Activated CD8-positive, alpha-beta T cell treated with anti-CD3 and anti-CD28 coated beads for 36 hours (primary cell): ENCODE measurements around the gene LIMK1. TPM values are rescaled to one million over a fixed set of nuclear protein-coding genes. Genes with fewer than 3 reads are reported as not detected.

Experiments
- ATAC-seq: fragments of 200-7000 bp; cut with Tn5 transposase; one replicate; pipeline ENCODE4 v1.10.0; 2021; ENCODE audit warnings: mild to moderate bottlenecking, moderate library complexity
- CTCF ChIA-PET: fragments of 350-600 bp; sonication (Branson Sonifier 250); formaldehyde crosslinking; loops from one replicate; lab custom pipeline; 2021; ENCODE audit warnings: antibody characterized with exemption; lab: Charles Lee
- POLR2A ChIA-PET: fragments of 350-600 bp; sonication (Branson Sonifier 250); formaldehyde crosslinking; loops from one replicate; lab custom pipeline; 2021; ENCODE audit warnings: antibody characterized with exemption; lab: Charles Lee
- DNase-seq: peaks from one replicate; pipeline ENCODE4 v3.0.0-alpha.2; 2020
- H3K27ac Mint-ChIP-seq: one replicate; pipeline ENCODE4 v1.8.0; 2021; ENCODE audit warnings: mild to moderate bottlenecking, mixed read lengths
- H3K27me3 Mint-ChIP-seq: one replicate; pipeline ENCODE4 v1.8.0; 2021; ENCODE audit warnings: mixed read lengths
- H3K36me3 Mint-ChIP-seq: one replicate; pipeline ENCODE4 v1.8.0; 2021; ENCODE audit warnings: low read depth, mixed read lengths
- H3K4me1 Mint-ChIP-seq: one replicate; pipeline ENCODE4 v1.8.0; 2021; ENCODE audit warnings: low read depth, mixed read lengths
- H3K4me3 Mint-ChIP-seq: one replicate; pipeline ENCODE4 v1.8.0; 2021; ENCODE audit warnings: mild to moderate bottlenecking, moderate library complexity, mixed read lengths
- H3K9me3 Mint-ChIP-seq: one replicate; pipeline ENCODE4 v1.8.0; 2021; ENCODE audit warnings: mixed read lengths
- intact Hi-C: fragments of 100-400 bp; cut with micrococcal nuclease; formaldehyde crosslinking; loops from one replicate; pipeline ENCODE4 v1.10.0; 2022
- total RNA-seq, 2 experiments: library from RNA; stranded (reverse); gene quantifications; one replicate each; pipeline ENCODE4 v1.2.3, GENCODE V29; 2021
- TF ChIP-seq, protein P1 (sequence below): fragments of 200-600 bp; IDR thresholded peaks from one replicate; pipeline ENCODE4 v1.8.0; 2022; ENCODE audit warnings: antibody characterized with exemption, mild to moderate bottlenecking

Gene LIMK1
- total RNA-seq, 2 experiments from 2014 or later: 17.8 to 20.8 TPM

DNA sequence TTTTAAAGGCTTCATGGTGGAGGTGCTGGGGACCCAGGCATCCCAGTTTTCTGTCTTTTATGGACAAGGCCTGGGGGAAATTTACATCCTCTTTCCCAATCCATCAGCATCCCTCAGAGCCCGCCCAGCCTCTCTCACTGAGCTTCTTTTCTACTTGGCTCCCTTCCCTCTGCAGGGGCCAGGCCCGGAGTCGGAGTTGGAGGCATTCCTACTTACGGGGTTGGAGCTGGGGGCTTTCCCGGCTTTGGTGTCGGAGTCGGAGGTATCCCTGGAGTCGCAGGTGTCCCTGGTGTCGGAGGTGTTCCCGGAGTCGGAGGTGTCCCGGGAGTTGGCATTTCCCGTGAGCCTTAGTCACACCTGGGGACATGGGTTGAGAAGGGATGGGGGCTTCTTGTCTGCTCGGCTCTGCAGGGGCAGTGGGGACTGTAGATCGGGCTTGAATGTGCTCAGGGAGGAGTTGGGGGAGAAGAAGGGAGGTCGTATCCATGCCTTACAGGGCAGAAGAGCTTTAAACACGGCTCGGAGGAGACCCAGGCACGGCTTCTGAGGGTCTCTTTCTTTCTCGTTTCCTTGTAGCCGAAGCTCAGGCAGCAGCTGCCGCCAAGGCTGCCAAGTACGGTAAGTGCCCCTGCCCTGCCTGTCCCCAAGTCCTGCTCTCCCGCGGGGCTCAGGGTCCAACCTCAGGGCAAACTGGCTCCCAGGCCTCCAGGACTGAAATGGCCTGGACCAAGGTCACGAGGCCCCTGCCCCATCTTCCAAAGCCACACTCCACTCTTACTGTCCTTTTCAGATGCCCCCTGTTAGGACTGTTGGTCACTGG is 27.3 kb upstream of the LIMK1 start:
- no peaks in the 10 kb centered on the region for H3K36me3 Mint-ChIP-seq

DNA sequence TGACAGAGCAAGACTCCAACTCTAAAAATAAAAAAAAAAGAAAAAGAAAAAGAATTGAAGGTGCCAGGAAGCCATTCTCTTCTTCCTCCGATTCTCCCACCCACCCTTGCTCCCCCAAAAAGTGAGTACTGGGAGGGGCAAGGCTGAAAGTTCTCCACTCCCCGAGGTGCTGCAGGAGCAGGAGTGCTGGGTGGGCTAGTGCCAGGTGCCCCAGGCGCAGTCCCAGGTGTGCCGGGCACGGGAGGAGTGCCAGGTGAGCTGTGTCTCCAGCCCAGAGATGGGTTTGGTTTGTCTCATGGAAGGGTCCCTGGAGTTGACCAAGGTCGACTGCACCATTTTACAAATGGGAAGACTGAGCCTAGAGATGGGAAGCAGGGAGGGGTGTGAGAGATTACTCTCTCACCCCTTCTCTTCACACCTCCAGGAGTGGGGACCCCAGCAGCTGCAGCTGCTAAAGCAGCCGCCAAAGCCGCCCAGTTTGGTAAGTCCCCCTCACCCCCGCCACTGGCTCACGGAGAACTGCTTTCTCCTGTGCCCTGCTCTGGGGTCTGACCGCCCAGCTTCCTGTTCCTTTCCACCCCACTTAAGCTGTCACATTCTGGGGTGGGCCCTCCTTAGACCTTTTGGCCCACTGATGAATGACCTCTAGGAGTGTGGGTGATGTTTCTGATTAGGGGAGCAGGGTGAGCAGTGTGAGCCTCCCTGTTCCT is 26.2 kb upstream of the LIMK1 start:
- DNase-seq (no peak), ATAC-seq (no peak)
- no peak overlapping the region for H3K27ac Mint-ChIP-seq
- peaks cover 3% of the 10 kb centered on the region for H3K27me3 Mint-ChIP-seq
- CTCF ChIA-PET: no interaction called here
- no peak overlapping the region for H3K4me3 Mint-ChIP-seq
- TF ChIP-seq, protein P1, sequence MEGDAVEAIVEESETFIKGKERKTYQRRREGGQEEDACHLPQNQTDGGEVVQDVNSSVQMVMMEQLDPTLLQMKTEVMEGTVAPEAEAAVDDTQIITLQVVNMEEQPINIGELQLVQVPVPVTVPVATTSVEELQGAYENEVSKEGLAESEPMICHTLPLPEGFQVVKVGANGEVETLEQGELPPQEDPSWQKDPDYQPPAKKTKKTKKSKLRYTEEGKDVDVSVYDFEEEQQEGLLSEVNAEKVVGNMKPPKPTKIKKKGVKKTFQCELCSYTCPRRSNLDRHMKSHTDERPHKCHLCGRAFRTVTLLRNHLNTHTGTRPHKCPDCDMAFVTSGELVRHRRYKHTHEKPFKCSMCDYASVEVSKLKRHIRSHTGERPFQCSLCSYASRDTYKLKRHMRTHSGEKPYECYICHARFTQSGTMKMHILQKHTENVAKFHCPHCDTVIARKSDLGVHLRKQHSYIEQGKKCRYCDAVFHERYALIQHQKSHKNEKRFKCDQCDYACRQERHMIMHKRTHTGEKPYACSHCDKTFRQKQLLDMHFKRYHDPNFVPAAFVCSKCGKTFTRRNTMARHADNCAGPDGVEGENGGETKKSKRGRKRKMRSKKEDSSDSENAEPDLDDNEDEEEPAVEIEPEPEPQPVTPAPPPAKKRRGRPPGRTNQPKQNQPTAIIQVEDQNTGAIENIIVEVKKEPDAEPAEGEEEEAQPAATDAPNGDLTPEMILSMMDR: no peak
- H3K4me1 Mint-ChIP-seq: peaks cover 5% of the 10 kb centered on the region
- POLR2A ChIA-PET: no interaction called here
- no peaks in the 10 kb centered on the region for H3K36me3 Mint-ChIP-seq
- H3K9me3 Mint-ChIP-seq: no peaks in the 10 kb centered on the region
- intact Hi-C loops: no loop called here

More for the DNA sequence above, 27.3 kb upstream of the LIMK1 start:
- POLR2A ChIA-PET: no interaction called here
- Mint-ChIP-seq H3K9me3 (no peaks in the 10 kb centered on the region), H3K4me1 (no peaks in the 10 kb centered on the region), H3K27me3 (peaks cover 3% of the 10 kb centered on the region), H3K4me3 (no peak overlapping the region), H3K27ac (no peak overlapping the region)
- intact Hi-C loops: no loop called here
- DNase-seq: no peak
- no peak for ATAC-seq
- CTCF ChIA-PET: no interaction called here
- TF ChIP-seq, protein P1: no peak

DNA sequence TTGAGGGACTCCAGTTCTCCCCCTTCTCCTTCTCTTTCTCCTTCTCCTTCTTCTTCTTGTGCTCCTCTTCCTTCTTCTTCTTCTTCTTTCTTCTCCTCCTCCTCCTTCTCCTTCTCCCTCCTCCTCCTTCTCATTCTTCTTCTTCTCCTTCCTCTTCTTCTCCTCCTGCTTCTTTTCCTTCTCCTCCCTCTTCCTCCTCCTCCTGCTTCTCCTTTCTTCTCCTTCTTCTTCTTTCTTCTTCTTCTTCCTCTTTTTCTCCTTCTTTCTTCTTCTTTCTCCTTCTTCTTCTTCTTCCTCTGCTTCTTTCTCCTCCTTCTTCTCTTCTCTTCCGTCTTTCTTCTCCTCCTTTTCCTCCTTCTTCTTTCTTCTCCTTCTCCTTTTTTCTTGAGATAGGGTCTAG is 25.6 kb upstream of the LIMK1 start:
- peaks cover 3% of the 10 kb centered on the region for H3K27me3 Mint-ChIP-seq
- no peak for DNase-seq
- H3K27ac Mint-ChIP-seq: no peak overlapping the region
- POLR2A ChIA-PET: no interaction called here
- intact Hi-C loops: no loop called here
- no peaks in the 10 kb centered on the region for H3K36me3 Mint-ChIP-seq
- H3K4me3 Mint-ChIP-seq: no peak overlapping the region
- TF ChIP-seq, protein P1: no peak
- ATAC-seq: no peak
- peaks cover 5% of the 10 kb centered on the region for H3K4me1 Mint-ChIP-seq
- CTCF ChIA-PET: no interaction called here
- no peaks in the 10 kb centered on the region for H3K9me3 Mint-ChIP-seq

DNA sequence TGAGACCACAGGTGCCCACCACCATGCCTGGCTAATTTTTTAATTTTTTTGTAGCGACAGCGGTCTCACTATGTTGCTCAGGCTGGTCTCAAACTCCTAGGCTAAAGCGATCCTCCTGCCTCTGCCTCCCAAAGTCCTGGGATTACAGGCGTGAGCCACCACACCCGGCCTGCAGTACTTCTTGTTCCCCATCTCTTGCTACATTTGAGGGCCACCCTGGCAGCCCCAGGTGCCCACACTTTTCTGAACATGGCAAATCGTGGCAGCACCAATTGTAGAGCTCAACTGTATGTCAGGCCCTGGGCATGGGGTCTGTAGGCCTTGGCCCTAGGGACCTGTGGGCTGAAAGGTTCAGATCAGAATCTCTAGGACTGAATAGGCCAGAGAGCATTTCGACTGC is 25.1 kb upstream of the LIMK1 start:
- ChIA-PET CTCF (interaction anchor here (2.3 kb wide), 1 partner anchor 32 kb away, joined by 6 read pairs; no protein-coding TSS in a partner anchor), POLR2A (no interaction called here)
- H3K4me1 Mint-ChIP-seq: peaks cover 5% of the 10 kb centered on the region
- intact Hi-C loops: no loop called here
- H3K27me3 Mint-ChIP-seq: peaks cover 3% of the 10 kb centered on the region
- H3K4me3 Mint-ChIP-seq: no peak overlapping the region
- no peaks in the 10 kb centered on the region for H3K36me3 Mint-ChIP-seq
- ATAC-seq (no peak), DNase-seq (no peak)
- H3K9me3 Mint-ChIP-seq: no peaks in the 10 kb centered on the region
- TF ChIP-seq, protein P1: no peak
- H3K27ac Mint-ChIP-seq: no peak overlapping the region

DNA sequence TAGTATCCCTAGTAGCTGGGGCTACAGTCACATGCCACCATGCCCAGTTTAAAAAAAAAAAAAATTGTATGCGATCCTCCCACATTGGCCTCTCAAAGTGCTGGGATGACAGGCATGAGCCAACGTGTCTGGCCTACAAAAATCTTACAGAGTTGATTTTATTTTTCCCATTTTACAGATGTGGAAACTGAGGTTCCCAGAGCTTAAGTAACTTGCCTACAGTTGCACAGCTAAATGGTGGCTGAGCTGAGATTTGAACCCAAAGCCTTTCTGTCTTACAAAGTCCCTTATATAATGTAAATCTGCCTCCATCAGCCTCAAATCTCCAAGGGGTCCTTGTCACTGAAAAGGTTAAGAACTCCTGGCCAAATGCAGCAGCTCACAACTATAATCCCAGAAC is 24.6 kb upstream of the LIMK1 start:
- H3K27ac Mint-ChIP-seq: no peak overlapping the region
- ATAC-seq (no peak), DNase-seq (no peak)
- ChIA-PET CTCF (interaction anchor here (0.7 to 2.3 kb wide), 2 partner anchors 27 to 32 kb away, joined by 4 to 6 read pairs; no protein-coding TSS in a partner anchor), POLR2A (no interaction called here)
- H3K36me3 Mint-ChIP-seq: no peaks in the 10 kb centered on the region
- H3K4me1 Mint-ChIP-seq: peaks cover 5% of the 10 kb centered on the region
- TF ChIP-seq, protein P1: no peak
- H3K9me3 Mint-ChIP-seq: no peaks in the 10 kb centered on the region
- H3K27me3 Mint-ChIP-seq: no peaks in the 10 kb centered on the region
- intact Hi-C loops: no loop called here
- H3K4me3 Mint-ChIP-seq: no peak overlapping the region
